Activated CD4-positive, alpha-beta T cell treated with anti-CD3 and anti-CD28 coated beads for 36 hours (primary cell): ENCODE measurements around the gene PCDHB11. TPM values are rescaled to one million over a fixed set of nuclear protein-coding genes. Genes with fewer than 3 reads are reported as not detected.
"Not testable (repeated sequence)": the region's sequence is repeated elsewhere in the genome, so short reads cannot be mapped to it uniquely, and the experiment has no call there.

ENCODE experiments used
- ATAC-seq: fragments of 200-7000 bp; cut with Tn5 transposase; one replicate; pipeline ENCODE4 v1.10.0; 2021; ENCODE audit warnings: mild to moderate bottlenecking, moderate library complexity
- CTCF ChIA-PET: fragments of 350-600 bp; sonication (Branson Sonifier 250); formaldehyde crosslinking; loops from one replicate; lab custom pipeline; 2021; ENCODE audit warnings: antibody characterized with exemption; lab: Charles Lee
- POLR2A ChIA-PET: fragments of 350-600 bp; sonication (Branson Sonifier 250); formaldehyde crosslinking; loops from one replicate; lab custom pipeline; 2021; ENCODE audit warnings: antibody characterized with exemption, inconsistent platforms; lab: Charles Lee
- DNase-seq: peaks from one replicate; pipeline ENCODE4 v3.0.0-alpha.2; 2020
- H3K27ac Mint-ChIP-seq: one replicate; pipeline ENCODE4 v1.8.0; 2021; ENCODE audit warnings: mixed read lengths
- H3K27me3 Mint-ChIP-seq: one replicate; pipeline ENCODE4 v1.8.0; 2021; ENCODE audit warnings: mixed read lengths
- H3K36me3 Mint-ChIP-seq: one replicate; pipeline ENCODE4 v1.8.0; 2021; ENCODE audit warnings: low read depth, mixed read lengths
- H3K4me1 Mint-ChIP-seq: one replicate; pipeline ENCODE4 v1.8.0; 2021; ENCODE audit warnings: mixed read lengths
- H3K4me3 Mint-ChIP-seq: one replicate; pipeline ENCODE4 v1.8.0; 2021; ENCODE audit warnings: mild to moderate bottlenecking, moderate library complexity, mixed read lengths
- H3K9me3 Mint-ChIP-seq: one replicate; pipeline ENCODE4 v1.8.0; 2021; ENCODE audit warnings: low read depth, mixed read lengths
- intact Hi-C, 2 experiments: fragments of 100-400 bp; cut with DNase I in 1 of 2; cut with micrococcal nuclease in 1 of 2; formaldehyde crosslinking; loops; one replicate each; pipeline versions ENCODE4 v1.14.2 to v1.15.1; 2022 to 2024; cut with DNase I, micrococcal nuclease
- total RNA-seq, 2 experiments: library from RNA; stranded (reverse); gene quantifications; one replicate each; pipeline ENCODE4 v1.2.3, GENCODE V29; 2021

PCDHB11 gene
- total RNA-seq, 2 experiments from 2014 or later = not detected

DNA sequence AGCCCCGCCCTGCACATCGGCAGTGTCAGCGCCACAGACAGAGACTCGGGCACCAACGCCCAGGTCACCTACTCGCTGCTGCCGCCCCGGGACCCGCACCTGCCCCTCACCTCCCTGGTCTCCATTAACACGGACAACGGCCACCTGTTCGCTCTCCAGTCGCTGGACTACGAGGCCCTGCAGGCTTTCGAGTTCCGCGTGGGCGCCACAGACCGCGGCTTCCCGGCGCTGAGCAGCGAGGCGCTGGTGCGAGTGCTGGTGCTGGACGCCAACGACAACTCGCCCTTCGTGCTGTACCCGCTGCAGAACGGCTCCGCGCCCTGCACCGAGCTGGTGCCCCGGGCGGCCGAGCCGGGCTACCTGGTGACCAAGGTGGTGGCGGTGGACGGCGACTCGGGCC, 47.5 kb downstream of the PCDHB11 start:
- not testable (repeated sequence) for ATAC-seq

DNA sequence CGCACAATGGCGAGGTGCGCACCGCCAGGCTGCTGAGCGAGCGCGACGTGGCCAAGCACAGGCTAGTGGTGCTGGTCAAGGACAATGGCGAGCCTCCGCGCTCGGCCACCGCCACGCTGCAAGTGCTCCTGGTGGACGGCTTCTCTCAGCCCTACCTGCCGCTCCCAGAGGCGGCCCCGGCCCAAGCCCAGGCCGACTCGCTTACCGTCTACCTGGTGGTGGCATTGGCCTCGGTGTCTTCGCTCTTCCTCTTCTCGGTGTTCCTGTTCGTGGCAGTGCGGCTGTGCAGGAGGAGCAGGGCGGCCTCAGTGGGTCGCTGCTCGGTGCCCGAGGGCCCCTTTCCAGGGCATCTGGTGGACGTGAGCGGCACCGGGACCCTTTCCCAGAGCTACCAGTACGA, 48.0 kb downstream of the PCDHB11 start:
- DNase-seq, ATAC-seq, POLR2A ChIA-PET, H3K4me1 Mint-ChIP-seq, CTCF ChIA-PET, H3K4me3 Mint-ChIP-seq, H3K27ac Mint-ChIP-seq: not testable (repeated sequence)
- Mint-ChIP-seq H3K9me3 (peaks cover 57% of the 10 kb centered on the region), H3K36me3 (peaks cover 17% of the 10 kb centered on the region), H3K27me3 (peaks cover 22% of the 10 kb centered on the region)
- intact Hi-C loops = loop anchor here in 1 of 2 experiments (10.0 kb wide), 1 partner anchor 117 kb away; the partner anchor contains the start of gene PCDHGA5

More for the DNA sequence above, 47.5 kb downstream of the PCDHB11 start:
- DNase-seq, H3K4me3 Mint-ChIP-seq, POLR2A ChIA-PET, CTCF ChIA-PET, H3K27ac Mint-ChIP-seq, H3K4me1 Mint-ChIP-seq: not testable (repeated sequence)
- intact Hi-C loops = loop anchor here in 1 of 2 experiments (10.0 kb wide), 1 partner anchor 118 kb away; the partner anchor contains the start of gene PCDHGA5
- peaks cover 23% of the 10 kb centered on the region for H3K27me3 Mint-ChIP-seq
- peaks cover 19% of the 10 kb centered on the region for H3K36me3 Mint-ChIP-seq
- peaks cover 58% of the 10 kb centered on the region for H3K9me3 Mint-ChIP-seq

DNA sequence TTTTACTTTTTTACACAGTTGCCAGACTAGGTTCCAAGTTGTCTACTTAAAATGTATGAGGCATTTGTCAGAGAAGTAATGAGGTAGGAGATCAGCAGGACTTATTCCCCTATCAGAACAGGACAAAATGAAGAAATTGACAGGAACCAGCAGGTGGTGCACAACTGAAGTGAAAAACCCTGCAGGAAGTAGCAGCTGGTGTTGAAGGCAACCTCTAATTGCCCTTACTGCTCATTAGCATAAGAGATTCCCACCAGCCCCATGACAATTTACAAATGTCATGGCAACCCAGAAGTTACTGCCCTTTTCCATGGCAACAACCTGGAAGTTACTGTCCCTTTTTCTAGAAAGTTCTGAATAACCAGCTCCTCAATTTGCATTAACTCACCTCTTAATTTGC, 51.1 kb downstream of the PCDHB11 start:
- Mint-ChIP-seq H3K27ac (no peak overlapping the region), H3K4me3 (no peak overlapping the region), H3K9me3 (peaks cover 65% of the 10 kb centered on the region), H3K27me3 (peaks cover 5% of the 10 kb centered on the region), H3K36me3 (peaks cover 11% of the 10 kb centered on the region), H3K4me1 (no peaks in the 10 kb centered on the region)
- intact Hi-C loops = no loop called here
- DNase-seq (no peak), ATAC-seq (no peak)
- CTCF ChIA-PET = interaction anchor here (1.1 kb wide), 1 partner anchor 105 kb away, joined by 3 read pairs; the partner anchor contains the start of gene PCDHGA4
- POLR2A ChIA-PET = no interaction called here

Other genes with a start within 250 kb of the PCDHB11 start
- gene PCDHAC2, start 233.2 kb upstream of the PCDHB11 start, total RNA-seq = not detected
- gene PCDHB1, start 148.3 kb upstream of the PCDHB11 start, total RNA-seq = not detected
- not detected for gene PCDHB2, start 105.0 kb upstream of the PCDHB11 start, total RNA-seq
- gene PCDHB3, start 99.2 kb upstream of the PCDHB11 start, total RNA-seq = not detected
- not detected for gene PCDHB4, start 77.8 kb upstream of the PCDHB11 start, total RNA-seq
- not detected for gene PCDHB5, start 64.4 kb upstream of the PCDHB11 start, total RNA-seq
- gene PCDHB6, start 49.6 kb upstream of the PCDHB11 start, total RNA-seq = not detected
- not detected for gene PCDHB7, start 27.0 kb upstream of the PCDHB11 start, total RNA-seq
- gene PCDHB8, start 21.8 kb upstream of the PCDHB11 start, total RNA-seq = not detected
- gene PCDHB16, start 17.2 kb upstream of the PCDHB11 start, total RNA-seq = not detected
- not detected for gene PCDHB9, start 12.5 kb upstream of the PCDHB11 start, total RNA-seq
- not detected for gene PCDHB10, start 7.3 kb upstream of the PCDHB11 start, total RNA-seq
- not detected for gene PCDHB12, start 9.1 kb downstream of the PCDHB11 start, total RNA-seq
- not detected for gene PCDHB13, start 14.3 kb downstream of the PCDHB11 start, total RNA-seq
- gene PCDHB14, start 23.7 kb downstream of the PCDHB11 start, total RNA-seq = not detected
- gene PCDHB15, start 45.8 kb downstream of the PCDHB11 start, total RNA-seq = not detected
- gene SLC25A2, start 104.4 kb downstream of the PCDHB11 start, total RNA-seq = under 1 TPM; 0.27 to 0.30 TPM
- gene TAF7, start 121.2 kb downstream of the PCDHB11 start, total RNA-seq = 10 to 100 TPM; 45.2 to 54.4 TPM
- under 1 TPM in 1 of 2 experiments, not detected in 1; 0.05 TPM for gene PCDHGA1, start 130.9 kb downstream of the PCDHB11 start, total RNA-seq
- gene PCDHGA2, start 139.1 kb downstream of the PCDHB11 start, total RNA-seq = not detected
- not detected for gene PCDHGA3, start 144.2 kb downstream of the PCDHB11 start, total RNA-seq
- not detected for gene PCDHGB1, start 150.5 kb downstream of the PCDHB11 start, total RNA-seq
- under 1 TPM; 0.11 TPM for gene PCDHGA4, start 155.4 kb downstream of the PCDHB11 start, total RNA-seq
- under 1 TPM; 0.07 to 0.18 TPM for gene PCDHGB2, start 160.4 kb downstream of the PCDHB11 start, total RNA-seq
- gene PCDHGA5, start 164.5 kb downstream of the PCDHB11 start, total RNA-seq = under 1 TPM; 0.07 to 0.09 TPM
- gene PCDHGB3, start 170.6 kb downstream of the PCDHB11 start, total RNA-seq = not detected
- under 1 TPM; 0.05 to 0.14 TPM for gene PCDHGA6, start 174.3 kb downstream of the PCDHB11 start, total RNA-seq
- not detected for gene PCDHGA7, start 183.1 kb downstream of the PCDHB11 start, total RNA-seq
- under 1 TPM in 1 of 2 experiments, not detected in 1; 0.09 TPM for gene PCDHGB4, start 188.1 kb downstream of the PCDHB11 start, total RNA-seq
- not detected for gene PCDHGA8, start 193.0 kb downstream of the PCDHB11 start, total RNA-seq
- gene PCDHGB5, start 198.3 kb downstream of the PCDHB11 start, total RNA-seq = under 1 TPM; 0.05 to 0.09 TPM
- under 1 TPM in 1 of 2 experiments, not detected in 1; 0.09 TPM for gene PCDHGA9, start 203.2 kb downstream of the PCDHB11 start, total RNA-seq
- gene PCDHGB6, start 208.4 kb downstream of the PCDHB11 start, total RNA-seq = not detected
- gene PCDHGA10, start 213.4 kb downstream of the PCDHB11 start, total RNA-seq = under 1 TPM in 1 of 2 experiments, not detected in 1; 0.07 TPM
- not detected for gene PCDHGB7, start 218.1 kb downstream of the PCDHB11 start, total RNA-seq
- gene PCDHGA11, start 221.4 kb downstream of the PCDHB11 start, total RNA-seq = under 1 TPM in 1 of 2 experiments, not detected in 1; 0.07 TPM
- under 1 TPM; 0.07 to 0.09 TPM for gene PCDHGA12, start 230.9 kb downstream of the PCDHB11 start, total RNA-seq